CD4-positive, alpha-beta T cell treated with Interferon alpha-2 for 1 hour (primary cell): Measurements from ENCODE around the gene ZBTB20.

ENCODE experiments used
- DNase-seq, 2 donors: peaks; one replicate each; pipeline ENCODE4 v3.0.0-alpha.2; 2020 to 2022

ZBTB20 gene

DNA sequence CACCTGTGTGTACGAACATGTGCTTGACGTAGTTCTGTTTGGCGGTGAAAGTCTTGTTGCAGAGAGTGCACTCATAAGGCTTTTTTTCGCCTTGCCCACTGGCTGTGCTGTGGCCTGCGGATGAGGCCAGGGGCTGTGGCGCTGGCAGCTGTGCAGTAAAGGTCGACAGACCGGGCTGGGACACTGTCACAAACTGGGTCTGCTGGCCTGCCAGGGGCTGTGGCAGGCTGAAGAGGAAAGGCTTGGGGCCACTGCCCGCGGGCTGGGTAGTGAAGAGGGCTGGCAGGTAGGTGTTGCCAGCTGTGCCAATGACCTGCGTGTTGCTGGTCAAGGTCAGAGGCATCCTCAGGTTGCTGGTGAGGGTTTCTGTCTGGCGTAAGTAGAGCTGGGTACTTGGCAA is 796.8 kb downstream of the ZBTB20 start:
- no peak for DNase-seq

DNA sequence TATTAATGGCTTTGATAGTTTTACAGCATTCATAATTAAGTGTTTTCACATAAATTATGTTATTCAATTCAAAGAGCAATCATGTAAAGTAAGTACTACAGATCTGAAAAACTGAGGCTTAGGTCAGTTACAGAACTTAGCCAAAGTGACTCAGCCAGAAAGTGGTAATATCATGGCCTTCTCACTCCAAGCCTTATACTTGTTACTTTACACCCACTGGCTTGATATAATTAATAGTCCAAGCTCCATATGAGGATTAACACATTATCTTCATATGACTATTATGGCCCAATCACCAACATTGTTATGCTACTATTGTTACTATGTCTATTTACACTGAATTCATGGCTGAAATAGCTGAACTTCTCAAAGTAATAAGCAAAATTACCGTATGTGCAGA is 802.6 kb downstream of the ZBTB20 start:
- no peak for DNase-seq

DNA sequence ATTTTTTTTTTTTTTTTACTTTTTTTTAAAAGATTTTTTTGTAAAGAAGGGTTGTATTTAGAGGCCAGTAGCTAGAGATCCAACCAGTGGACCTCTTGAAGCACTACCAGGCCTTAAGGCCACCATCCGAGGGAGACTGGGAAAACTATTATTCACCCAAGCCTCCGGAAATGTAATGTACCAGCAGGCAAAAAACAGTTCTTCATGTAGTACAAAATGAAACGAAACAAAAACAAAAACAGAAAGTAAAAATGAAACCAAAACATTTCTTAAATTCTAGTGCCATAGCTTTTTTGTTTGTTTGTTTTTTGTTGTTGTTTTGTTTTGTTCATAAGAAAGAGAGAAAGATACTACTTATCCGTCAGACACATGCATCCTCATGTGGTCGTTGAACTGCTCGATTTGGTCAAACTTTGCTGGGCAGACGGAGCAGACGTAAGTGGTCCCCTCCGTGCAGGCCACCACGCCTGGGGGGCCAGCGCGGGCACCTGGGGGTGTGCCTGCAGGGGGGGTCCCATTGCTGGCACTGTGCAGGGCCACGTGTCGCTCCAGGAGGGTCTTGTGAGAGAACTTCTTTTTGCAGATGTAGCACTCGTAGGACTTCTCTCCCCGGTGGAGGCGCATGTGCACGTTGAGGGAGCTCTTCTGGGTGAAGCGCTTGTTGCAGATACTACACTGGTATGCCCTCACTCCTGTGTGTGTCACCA is 808.3 kb downstream of the ZBTB20 start:
- peak in 1 of 2 donors; percentile 58 for DNase-seq

DNA sequence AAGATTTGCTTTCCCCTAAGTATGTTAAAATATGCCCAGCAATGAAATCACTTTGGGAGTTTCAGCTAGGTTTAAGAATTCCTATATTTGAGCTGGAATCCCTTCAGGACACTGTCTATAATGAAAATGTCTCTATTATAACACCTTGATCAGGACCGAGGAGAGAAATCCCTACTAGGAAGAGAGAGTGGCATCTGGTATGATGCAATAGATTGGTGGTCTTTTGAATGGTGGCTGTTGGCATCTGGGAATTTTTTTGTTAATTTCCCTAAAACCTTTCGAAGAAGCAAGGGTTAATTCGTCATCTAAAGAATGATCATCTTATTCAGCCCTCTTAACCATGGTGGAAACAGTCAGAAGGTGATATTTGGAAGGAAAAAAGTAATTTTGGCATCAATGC is 810.2 kb downstream of the ZBTB20 start:
- no peak for DNase-seq

DNA sequence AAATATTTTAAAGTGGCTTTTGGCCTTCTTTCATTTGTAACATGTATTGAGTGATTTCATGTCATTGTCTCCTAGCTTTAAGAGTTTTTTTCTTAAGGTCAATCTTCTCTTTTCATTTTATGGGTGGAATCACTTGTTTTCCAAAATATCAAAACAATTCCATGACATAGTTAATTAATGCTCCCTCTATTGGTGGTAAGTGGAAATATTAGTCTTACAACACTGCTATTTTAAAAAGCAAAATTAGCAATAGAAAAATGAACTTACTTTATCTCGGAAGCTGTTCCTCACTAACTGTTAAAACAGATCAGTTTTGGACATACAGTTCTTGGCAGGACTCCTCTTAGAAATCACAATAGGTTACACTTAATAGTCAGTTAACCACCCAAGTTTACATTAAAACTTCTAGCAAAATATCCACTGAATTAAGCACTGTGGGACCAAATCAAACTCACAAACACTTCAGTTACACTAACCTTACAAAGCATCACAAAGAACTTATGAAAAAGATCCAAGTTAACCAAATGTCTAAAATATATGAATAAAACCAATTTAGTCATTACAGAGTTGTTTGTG is 810.9 kb downstream of the ZBTB20 start:
- DNase-seq: no peak

DNA sequence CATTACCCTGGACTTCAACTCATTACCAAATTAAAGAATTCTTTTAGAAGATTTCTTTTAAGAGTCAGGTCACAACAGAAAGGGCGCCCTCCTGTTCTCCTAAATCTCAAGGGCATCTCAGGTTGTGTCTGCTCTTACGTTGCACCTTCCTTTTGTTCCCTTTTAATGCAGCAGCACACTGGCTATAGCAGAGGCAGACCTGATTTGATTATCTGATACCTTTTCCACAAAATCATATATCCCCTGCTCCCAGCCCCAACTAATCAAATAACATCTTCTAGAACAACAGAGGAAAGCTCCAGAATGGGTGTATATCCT is 813.2 kb downstream of the ZBTB20 start:
- no peak for DNase-seq

DNA sequence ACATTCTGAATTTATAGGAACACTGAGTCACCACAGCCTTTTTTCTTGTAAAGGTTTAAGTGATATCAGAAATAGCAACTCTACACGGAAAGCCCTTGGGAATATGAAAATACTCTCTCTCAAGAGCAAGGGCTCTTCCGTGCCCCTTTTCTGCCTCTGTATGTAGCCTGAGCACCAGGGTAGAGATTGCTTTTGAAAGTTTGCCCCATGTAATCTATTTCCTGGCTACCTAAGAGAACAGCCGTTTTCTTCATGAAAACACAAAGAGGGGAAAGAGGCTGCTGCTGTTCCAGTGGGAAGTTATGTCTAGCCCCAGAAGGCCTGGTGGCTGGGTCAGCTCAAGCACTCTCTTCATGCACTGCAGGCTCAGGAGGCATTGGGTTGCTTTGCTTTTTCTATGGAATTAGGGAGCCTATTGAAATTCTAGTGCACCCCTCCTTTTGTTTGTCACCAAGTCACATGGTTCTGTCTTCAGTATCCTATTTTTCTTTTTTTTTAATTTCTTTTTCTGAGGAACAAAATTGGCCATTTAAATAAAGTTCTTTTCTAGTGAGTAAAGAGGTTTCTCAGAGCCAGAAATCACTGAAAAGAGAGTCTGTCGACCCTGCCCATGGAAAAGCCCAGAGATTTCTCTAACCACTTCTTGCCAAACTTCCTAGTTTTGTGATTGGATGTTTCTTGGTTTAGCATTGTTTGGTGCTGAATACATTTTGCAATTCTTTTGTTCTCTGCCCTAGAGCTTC is 813.7 kb downstream of the ZBTB20 start:
- DNase-seq: no peak

DNA sequence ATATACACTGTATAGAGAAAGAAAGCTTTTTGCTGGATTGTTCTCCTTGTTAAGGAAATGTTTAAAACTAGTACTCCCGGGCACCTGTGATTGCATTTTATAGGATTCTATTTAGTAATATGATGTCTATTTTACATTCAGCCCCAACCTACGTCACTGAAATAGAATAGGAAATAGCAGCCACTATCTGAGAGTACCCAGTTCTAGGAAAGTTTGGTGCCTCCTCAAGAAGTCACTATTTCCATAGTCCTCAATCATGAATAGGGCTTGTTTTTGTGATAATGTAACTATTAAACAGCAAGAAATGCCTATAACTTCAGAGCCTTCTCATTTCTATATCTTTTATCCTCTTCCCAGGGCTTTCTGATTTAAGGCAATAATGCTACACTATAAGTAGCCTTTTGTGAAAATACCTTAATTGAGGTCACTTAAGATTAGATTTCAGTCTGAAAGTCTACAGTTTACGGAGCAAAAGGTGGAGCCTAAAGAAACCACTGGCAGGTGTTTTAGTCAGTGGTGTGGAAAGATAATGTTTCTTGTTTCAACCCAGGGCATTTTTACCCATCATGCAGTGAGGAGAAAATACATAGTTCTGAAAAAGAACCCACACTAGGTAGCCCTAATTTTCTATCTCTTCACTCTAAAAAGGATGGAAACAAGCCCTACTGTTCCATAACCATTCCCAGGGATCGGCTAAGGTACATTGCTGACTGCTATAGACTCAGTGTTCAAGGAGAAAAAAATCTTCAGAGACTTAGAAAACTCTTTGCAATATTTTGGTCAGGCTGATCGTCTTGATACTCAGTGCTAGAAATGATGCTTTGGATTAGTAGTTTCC is 814.5 kb downstream of the ZBTB20 start:
- DNase-seq: peak in 1 of 2 donors; percentile 63

DNA sequence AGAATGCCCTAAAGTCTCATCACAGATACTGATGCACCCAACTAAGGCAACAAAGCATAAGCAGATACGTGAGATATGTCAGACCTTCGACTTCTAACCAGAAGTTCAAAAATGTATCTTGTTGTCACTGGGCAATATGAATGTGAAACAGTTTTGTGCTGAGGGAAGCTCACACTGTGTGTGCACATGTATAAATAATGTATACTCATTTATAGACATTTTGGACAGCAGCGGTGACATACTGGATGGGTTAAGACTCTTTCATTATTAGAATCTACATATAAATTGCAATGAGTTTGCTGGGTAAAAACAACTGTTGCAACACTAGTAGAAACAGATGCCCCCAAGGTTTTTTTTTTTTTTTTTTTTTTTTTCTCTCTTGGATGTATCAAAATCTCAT is 815.4 kb downstream of the ZBTB20 start:
- no peak for DNase-seq

DNA sequence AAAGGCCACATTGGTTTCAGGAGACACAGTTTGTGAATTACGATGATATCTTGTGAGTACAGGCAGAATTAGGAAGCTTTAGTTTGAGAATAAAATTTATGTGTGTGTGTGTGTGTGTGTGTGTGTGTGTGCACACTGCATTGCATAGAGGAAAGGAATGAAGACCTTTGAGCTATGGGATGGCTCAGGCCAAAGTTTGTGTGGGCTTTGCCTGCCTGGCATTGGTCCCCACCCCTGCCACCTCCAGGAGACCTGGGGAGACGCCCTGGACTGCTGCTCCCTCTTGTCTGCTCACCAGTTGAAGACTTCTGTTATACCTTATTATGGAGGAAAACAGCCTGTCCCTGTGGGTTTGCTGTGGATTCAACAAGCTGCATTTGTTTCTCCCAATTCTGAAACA is 816.1 kb downstream of the ZBTB20 start:
- DNase-seq: no peak

DNA sequence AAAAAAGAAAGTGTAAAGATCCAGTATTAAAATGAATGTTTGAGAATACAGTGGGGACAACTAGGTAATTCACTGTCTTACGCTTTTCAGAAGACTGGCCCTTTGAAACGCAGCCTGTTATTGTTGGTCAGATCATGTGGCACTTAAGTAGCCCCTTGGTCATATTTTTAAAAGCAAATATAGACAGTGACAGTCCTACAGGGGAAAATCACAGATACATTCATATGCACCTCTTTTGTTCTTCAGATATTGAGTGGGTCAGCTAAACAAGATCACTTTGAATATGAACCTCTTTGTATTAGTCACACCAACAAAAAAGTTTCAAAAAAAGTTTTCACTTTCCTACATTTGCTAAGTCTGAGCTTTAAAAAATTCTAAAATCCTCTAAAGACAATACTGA is 817.3 kb downstream of the ZBTB20 start:
- no peak for DNase-seq

DNA sequence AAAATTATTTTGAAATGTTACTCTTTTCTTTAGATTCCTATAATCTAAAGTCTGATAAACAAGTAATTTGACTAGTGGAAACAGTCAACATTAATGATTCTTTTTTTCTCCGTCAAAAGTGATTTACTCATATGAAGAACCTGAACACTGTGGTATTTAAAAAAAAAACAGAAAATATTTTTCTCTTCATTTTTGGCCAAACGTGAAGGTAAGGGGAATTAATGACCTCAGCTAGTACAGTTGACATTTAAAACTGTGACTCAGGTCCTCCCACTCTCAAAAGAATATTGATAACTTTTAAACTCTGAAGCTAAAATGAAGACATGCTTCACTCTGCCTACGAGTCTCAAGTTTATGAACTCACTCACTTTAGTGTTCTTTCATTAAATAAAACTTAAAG is 818.7 kb downstream of the ZBTB20 start:
- no peak for DNase-seq

DNA sequence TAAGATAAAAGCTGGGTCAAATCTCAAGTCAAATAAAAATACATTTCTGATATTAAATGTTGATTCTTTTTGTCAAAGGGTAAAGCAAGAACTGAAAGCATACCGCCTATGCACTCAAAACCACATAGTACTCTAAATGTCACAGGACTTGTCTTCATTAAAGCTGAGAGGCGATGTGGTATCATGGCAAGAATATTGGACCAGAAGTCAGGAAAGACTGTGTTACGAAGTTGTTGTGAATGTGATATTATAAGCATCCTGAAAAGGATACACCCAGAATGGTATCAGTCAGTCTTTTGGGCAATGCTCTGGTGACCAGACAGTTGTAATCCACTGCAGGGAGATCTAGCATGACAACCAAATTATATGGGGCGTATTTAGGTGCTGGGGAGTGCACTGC is 819.4 kb downstream of the ZBTB20 start:
- peak in 1 of 2 donors; percentile 27 for DNase-seq

DNA sequence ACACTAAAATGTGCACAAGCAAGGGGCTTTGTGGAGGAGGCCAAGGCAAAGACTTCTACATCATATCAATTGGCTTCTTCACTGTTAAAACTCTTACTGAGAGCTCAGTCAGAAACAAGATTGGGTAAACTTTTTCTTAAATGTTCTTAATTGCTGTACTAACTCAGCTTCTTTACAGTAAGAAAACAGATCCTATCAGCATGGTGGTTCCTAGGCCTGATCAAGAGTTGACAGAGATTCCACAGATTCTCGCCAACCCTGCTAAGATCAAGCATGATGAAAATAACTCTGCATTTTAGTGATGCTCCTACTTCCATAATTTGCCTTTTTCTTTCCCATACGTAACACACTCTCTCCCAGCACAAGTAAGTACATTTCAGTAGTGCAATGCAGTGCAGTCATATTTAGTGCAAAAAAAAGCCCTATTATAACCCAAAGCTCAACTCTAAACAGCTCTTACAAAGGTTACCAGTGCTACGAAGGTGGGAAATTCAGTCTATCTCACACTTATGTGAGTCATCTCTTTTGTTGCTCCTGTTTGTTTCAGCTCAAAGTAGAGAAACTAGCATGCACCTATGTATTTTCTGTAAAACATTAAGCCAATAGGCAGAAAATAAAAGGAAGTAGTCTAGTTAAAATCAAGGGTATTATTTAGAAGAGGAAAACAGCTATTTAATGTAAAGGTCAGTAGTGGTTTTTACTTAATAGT is 823.4 kb downstream of the ZBTB20 start:
- DNase-seq: peak in 1 of 2 donors; percentile 39

DNA sequence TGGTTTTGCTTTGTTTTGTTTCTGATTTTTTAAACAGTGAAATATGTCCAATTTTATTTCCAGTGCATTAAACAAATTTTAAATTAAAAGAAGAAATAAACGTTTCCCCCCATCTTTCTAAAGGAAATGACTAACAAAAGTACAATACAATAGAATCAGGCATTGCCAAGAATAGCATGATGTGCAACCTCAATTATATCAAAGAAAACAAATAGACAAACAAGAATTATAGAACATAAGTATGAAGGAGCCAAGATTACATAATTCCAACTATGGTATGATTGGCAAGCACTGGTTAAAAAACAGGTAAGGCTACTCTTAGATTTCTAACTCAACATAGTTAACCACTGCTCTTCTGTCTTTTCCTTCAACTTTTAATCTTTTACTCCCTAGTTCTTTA is 826.8 kb downstream of the ZBTB20 start:
- DNase-seq: no peak

DNA sequence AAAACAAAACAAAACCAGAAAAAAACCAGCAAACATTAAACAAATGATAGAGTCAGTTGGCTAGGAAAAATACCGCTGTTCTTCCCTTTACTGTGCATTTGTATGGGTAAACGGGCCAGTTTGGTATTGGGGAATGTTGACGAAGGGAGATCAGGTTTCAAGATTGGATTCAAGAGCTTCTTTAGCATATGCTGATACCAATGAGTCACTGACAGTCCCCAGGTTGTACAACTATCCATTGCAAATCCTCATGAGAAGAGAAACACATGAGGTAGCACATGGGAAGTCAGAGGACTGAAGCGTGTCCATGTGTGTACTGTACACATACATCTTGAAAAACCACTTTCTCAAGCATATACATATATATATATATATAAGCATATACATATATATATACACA is 827.6 kb downstream of the ZBTB20 start:
- no peak for DNase-seq

DNA sequence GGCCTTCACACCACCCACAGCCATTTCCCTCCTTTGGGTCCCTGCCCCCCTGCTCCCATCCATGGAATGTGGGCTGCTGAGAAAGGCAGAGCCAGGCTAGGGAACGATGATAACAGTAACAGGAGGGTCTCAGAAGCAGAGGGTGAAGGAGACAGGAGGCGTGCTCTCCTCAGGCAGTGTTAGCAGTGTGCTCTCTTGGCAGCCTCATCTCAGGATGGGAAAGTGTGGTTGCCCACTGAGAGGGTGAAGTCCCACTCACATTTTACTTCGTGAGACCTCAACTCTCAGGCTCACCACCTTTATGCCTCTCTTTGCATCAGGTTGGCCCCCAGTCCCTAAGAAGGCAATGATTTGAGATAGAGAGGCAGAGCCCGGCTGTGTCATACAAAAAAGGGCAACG is 828.8 kb downstream of the ZBTB20 start:
- DNase-seq: no peak

DNA sequence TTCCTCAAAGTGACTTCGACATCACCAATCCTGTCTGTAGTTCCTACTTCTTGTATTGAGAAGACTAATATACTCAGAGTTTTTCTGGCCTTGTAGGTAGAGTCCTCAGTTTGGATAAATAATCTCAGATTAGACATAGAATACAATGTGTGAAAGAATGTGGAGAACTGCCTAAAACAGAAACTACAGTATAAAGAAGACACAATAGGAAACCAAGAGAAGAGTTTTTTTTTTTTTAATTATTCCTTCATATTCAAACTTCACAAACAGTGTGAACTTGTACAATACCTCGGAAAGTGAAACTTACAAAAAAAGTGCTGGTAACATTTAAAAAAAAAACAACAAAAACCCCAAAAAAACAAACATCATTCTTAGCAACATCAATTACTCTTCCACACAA is 832.8 kb downstream of the ZBTB20 start:
- DNase-seq: peak in 1 of 2 donors; percentile 45

DNA sequence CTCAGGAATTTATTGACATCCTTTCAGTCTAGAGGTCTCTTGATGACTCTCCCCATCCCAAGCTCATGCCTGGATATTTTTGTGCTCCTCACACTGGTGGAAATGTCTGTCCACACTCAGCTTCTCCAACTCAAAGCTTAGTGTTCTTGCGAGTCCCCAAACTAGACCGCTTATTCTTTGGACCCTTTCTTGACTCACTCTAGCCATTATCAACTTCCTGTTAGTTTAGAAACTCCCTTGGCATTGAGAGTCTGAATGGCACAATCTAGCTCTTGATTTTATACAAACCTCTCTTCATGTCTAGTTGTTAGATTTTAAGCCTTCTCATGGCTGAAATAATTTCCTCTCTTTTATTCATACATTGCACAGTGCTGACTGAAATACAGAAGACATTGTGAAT is 833.7 kb downstream of the ZBTB20 start:
- no peak for DNase-seq

DNA sequence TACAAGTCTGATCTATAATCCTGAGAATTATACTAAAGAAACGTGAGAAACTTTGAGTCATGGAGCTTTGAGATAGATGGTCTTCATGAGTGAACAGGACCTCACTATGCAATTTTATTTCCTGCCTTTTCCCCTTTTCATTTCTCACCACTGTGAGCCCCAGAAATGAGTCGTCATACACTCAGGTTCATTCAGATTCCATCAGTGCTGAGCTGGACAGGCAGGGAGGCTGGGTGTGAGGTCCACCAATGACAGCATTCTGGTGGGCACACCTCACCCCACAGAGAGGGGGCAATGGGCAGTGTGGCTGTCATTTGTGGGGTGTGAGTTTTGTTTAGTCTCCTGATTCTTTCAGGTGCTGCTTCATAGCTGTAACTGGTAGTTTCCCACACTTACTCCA is 836.4 kb downstream of the ZBTB20 start:
- no peak for DNase-seq

DNA sequence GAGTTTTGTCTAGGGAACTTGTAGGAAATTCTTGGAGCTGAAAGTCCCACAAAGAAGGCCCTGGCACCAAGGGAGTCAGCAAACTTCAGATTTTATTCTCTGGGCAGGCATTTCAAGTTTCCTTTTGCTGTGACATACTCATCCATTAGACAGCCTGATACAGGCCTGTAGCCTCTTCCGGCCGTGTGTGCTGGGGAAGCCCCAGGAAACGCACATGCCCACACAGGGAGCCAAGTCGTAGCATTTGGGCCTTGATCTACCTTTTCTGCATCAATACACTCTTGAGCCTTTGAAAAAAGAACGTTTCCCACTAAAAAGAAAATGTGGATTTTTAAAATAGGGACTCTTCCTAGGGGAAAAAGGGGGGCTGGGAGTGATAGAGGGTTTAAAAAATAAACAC is 838.3 kb downstream of the ZBTB20 start:
- peak; percentile 62 to 83 for DNase-seq

DNA sequence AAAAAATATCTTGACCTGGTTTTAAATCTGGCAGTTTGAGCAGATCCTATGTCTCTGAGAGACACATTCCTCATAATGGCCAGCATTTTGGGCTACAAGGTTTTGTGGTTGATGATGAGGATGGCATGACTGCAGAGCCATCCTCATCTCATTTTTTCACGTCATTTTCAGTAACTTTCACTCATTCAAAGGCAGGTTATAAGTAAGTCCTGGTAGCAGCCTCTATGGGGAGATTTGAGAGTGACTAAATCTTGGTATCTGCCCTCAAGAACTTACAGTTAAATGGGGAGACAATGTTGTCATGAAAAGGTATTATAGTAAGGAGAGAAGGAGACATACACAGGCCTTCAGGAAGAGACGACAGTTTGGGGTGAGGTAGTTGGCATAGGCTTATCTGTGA is 838.7 kb downstream of the ZBTB20 start:
- no peak for DNase-seq

DNA sequence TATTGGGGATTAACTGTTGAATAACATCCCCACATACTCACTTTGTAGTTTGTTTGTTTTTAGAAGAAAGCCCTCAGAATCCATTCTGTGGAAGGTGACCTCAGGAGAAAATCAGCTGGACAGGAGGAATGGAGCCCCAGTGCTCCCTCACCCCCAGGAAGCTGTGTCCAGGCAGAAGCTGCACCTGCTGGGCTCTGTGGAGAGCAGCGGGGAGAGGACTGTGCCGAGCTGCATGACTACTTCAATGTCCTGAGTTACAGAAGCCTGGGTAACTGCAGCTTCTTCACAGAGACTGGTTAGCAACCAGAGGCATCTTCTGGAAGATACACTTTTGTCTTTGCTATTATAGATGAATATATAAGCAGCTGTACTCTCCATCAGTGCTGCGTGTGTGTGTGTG is 839.3 kb downstream of the ZBTB20 start:
- no peak for DNase-seq
